ENCODE data around the gene EIF4G3.

GRCh38 chr1:20870718-20871117 is 306.0 kb downstream of the EIF4G3 start:
- no peak for TF ChIP-seq YY1 (IDR thresholded peaks at IDR 0.05; ENCODE audit: low read depth)
- no peak for TF ChIP-seq USF1 (IDR thresholded peaks at IDR 0.05)
- no peak for TF ChIP-seq TAF1 (IDR thresholded peaks at IDR 0.05; ENCODE audit: low read depth)
- no peak for TF ChIP-seq EP300 (IDR thresholded peaks at IDR 0.05; ENCODE audit: borderline replicate concordance)
- TF ChIP-seq REST (IDR thresholded peaks at IDR 0.05; ENCODE audit: low read depth): no peak
- TF ChIP-seq NFIC (IDR thresholded peaks at IDR 0.05): no peak
- no peak for TF ChIP-seq TCF12 (IDR thresholded peaks at IDR 0.05; ENCODE audit: low read depth)
- no peak for TF ChIP-seq CREB1 (IDR thresholded peaks at IDR 0.05; ENCODE audit: low read depth)
- no peak for TF ChIP-seq CEBPB (IDR thresholded peaks at IDR 0.05)
- no peak for TF ChIP-seq MAX (IDR thresholded peaks at IDR 0.05)
